ENCODE measurements around the gene FAT1.

FAT1 gene

DNA sequence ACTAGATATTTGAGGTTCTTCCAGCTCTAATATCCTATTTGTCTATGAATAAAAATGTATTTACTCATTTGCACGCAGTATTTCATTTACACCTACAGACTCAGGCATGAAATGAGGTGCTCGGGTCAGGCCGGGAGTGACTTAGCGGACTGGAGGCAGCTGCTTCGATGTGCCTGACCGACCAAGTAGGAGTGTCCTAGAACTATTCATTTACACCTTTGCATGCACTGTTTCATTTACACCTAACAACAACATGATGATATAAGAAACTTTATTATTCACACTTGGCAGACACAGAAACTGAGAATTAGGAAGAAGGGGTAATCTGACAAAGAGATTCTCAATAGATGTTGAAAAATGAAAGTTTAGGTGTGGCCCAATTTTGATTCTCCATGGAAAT lies 28.7 kb upstream of the FAT1 start:
- no peak for DNase-seq (ENCODE audit: low read depth in 2 of 2)

DNA sequence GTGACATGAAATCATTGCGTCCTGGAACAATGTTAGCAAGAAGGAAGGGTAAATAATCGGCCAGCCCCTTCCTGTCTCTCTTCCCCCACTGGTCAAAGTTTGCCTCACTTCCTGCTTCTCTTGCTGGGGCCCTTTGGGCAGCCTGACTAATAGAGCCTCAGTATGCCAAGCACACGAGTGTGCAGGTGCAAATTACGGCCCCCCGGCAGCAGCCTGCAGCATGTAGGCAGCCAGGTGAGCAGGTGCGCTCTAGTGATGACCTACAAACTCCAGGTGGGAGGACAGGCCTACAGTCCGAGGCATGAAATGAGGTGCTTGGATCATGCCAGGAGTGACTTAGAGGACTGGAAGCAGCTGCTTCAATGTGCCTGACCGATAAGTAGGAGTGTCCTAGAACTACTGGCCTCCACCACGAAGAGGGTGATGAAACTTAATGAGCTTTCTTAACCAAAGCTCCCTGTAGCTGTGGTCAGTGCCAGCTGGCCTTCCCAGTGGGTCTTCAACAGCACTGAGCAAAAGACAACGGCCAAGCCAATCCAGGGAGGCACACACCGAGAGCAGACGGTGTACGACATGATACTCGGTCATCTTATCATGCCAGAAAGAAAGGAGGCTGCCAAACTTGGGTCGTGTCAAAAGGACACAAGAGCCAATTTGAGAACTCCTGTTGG lies 26.1 kb upstream of the FAT1 start:
- DNase-seq (ENCODE audit: low read depth in 2 of 2): no peak

DNA sequence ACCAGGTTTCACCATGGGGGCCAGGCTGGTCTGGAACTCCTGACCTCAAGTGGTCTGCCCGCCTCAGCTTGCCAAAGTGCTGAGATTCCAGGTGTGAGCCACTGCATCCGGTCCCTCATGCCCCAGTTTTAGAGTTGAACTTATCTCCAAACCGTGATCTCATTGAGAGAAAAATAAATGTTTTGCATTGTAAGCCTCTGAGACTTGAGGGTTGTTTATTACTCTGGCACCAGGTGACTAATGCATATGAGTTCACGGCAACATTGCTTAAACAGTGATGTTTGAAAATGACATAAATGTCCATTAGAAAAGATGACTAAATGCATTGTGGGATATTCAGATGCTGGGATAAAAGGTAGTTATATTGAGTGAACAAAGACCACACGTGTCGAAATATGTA lies 22.9 kb upstream of the FAT1 start:
- no peak for DNase-seq (ENCODE audit: low read depth in 2 of 2)

DNA sequence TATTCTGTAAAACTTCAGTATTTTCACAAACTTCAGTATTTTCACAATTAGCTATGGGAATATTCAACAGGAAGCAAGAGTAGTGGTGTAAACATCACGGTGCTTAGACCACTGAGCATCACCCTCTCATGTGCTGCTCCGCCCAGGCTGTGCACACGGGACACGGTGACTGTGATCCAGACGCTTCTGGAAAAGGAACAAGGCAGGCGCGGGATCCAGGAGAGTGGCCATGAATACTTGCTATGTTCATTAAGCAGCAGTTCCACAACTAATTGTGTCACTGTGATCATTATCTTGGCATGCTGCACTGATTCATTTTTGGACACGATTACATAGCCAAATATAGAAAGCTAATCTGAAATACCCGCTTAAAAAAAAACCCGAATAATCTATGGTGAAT lies 19.6 kb upstream of the FAT1 start:
- no peak for DNase-seq (ENCODE audit: low read depth in 2 of 2)

DNA sequence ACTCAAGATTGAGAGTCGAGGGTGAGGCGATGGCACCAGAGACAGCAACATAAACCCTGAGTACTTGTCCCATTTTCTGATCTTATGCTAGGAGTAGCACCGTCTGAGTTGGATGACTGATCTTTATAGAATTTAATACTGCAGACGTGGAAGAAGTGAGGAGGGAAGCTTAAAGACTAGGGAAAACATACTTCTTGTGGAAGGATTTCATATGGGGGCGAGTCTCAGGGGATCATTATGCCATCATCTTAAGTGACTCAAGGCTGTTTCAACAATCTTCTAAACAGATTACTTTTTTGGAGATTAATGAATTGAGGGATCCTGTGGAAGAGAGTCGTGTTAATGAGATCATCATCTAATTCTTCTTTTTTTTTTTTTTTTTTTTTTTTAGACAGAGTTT lies 17.2 kb upstream of the FAT1 start:
- DNase-seq (ENCODE audit: low read depth in 2 of 2): no peak

- DNase-seq (ENCODE audit: low read depth in 2 of 2): no peak
These were observed 16.3 kb upstream of the FAT1 start for GRCh38 chr4:186739802-186740434.

DNA sequence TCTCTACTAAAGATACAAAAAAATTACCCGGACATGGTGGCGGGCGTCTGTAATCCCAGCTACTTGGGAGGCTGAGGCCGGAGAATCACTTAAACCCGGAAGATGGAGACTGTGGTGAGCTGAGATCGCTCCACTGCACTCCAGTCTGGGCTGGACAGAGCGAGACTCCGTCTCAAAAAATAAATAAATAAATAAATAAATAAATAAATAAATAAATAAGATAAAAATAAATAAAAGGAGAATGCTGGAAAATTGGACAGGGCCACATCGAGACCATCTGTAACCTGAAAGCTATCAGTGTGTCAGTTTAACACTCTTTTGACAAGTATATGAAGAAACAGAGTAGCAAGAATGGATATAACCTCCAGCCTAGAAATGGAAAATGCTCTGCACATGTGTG lies 15.7 kb upstream of the FAT1 start:
- DNase-seq (ENCODE audit: low read depth in 2 of 2): no peak

DNA sequence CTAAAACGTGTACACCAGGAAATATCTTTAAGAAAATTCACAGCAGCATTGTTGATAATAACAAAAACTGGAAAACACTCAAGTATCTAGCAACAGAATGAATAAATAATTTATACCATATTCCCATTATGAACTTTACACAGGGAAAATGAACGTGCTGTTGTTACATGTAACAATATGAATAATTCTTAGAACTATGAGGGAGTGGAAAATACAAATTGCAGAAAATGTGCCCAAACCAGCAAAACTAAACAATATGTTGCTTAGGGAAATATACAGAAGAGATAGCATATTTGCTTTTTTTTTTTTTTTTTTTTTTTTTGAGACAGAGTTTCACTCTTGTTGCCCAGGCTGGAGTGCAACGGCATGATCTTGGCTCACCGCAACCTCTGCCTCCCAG lies 14.8 kb upstream of the FAT1 start:
- no peak for DNase-seq (ENCODE audit: low read depth in 2 of 2)

- no peak for DNase-seq (ENCODE audit: low read depth in 2 of 2)
These were observed 13.8 kb upstream of the FAT1 start for GRCh38 chr4:186737427-186737826.

DNA sequence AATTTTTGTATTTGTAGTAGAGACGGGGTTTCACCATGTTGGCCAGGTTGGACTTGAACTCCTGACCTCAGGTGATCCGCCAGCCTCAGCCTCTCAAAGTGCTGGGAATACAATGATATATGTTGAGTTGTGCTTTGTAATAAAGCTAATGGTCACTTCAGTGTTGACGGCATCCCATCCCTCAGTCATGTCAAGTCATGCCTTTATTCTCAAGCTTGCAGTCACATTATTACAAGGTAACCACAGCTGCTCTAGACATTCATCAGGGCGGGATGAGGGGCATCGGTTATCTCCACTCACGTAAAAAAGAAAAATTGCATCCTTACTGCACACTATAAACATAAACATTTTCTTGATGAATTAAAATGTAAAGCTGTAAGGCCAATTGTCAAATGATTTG lies 12.8 kb upstream of the FAT1 start:
- DNase-seq (ENCODE audit: low read depth in 2 of 2): no peak

GRCh38 chr4:186734251-186734650 lies 10.6 kb upstream of the FAT1 start:
- no peak for DNase-seq (ENCODE audit: low read depth in 2 of 2)

GRCh38 chr4:186733778-186734177 lies 10.1 kb upstream of the FAT1 start:
- no peak for DNase-seq (ENCODE audit: low read depth in 2 of 2)

- DNase-seq (ENCODE audit: low read depth in 2 of 2): no peak
These were observed 7.0 kb upstream of the FAT1 start for GRCh38 chr4:186730621-186731020.

DNA sequence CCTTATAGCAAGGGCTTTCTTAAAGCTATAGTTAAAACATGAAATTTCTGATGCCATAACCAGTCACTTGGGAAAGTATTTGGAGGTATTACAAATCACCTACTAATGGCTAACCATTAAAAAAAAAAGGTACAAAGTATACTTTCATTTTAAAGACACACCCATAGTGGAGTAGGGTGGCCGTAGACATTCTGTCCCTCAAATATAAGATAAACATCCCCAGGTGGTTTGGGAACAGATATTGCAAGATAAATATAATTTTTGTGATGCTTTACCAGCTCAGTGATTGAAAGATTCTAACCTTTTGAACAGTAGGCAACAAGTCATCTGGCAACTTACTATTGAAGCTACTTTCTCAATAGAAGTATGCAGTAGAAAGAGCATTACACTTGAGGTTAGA lies 6.2 kb upstream of the FAT1 start:
- DNase-seq (ENCODE audit: low read depth in 2 of 2): no peak

DNA sequence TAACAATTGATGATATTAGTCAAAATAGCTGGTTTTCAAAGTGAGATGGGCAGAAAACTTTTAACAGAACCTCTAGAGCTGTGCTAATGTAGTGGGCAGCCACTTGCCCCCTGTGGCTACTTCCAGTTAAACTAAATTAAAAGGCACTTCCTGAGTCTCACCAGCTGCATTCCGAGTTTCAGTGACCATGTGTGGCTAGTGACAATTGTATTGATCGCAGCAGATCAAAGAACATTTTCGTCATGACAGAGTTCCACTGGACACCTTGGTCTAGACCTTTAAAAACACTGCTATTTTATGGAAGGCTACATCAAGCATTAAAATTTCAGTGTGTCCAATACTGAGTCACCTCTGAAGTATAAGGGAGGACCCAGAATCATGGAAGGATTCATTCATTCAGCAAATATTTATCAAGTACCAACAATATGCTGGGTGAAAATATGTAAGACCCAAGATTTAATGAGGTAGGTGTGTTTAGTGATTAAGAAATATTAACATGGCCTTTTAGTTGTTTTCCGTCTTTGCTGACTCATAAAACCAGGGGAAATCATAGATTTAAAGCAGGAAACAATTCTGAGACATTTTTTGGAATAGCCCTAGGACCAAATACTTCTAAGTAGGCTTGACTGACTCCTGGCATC lies 5.1 kb upstream of the FAT1 start:
- no peak for DNase-seq (ENCODE audit: low read depth in 2 of 2)

DNA sequence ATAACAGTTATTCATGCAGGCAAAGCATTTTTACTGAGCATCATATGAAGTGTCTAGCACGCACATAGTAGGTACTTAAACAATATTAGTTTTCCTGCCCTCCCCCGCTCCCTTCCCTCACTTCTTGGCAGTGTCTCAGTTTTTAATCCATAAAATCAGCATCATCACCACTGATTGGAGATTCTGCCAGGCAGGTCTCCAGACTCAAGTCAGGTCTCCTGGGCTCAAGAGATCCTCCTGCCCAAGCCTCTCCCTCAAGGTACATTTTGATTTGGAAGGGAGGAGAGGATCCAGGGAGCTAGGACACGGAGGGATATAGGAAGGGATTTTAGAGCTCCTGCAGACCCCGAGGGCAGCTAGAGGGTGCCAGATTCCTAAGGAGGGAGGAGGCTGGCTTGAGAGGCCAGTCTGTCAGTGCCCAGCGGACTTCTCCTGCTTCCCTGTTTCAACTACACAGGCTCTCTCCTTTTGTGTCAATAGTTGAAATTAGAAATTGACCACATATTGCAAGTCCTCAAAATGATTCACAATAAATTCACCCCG lies 4.4 kb upstream of the FAT1 start:
- no peak for DNase-seq (ENCODE audit: low read depth in 2 of 2)

DNA sequence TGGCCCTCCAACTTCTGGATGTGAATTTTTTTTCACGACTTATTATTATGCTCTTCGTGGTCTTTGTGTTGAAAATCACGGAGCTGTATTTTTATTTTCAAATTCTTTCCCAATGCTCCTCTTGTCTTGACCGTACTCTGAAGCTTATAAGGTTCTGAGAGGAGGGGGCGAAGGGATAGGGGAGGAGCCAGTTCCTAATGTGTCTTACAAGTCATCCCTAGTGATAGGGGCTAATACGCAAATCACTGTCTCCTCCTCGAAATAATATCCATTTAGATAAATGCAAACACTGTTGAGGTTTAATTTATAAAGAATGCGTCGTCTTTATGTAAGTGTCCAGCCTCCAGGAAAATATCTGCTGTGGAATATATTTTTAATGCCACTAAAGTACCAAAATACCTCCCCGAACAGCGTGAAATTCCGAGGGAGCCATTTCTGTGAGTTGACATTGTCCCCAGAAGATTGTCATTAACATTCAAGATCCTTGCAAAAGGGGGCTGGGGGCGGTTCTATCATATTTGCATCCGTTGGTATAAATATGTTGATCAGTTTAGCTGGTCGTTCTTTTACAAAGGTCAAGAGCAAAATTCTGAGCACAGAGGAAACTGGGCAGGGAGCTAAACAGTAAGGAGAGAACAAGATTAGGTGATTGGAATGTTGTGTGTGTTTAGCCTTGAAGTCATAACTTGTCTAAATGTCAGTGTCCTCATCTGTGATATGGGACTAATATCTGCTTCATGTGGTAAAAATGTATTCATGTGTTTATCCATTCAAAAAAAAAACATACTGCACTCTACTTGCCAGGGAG lies 3.7 kb upstream of the FAT1 start:
- no peak for DNase-seq (ENCODE audit: low read depth in 2 of 2)

DNA sequence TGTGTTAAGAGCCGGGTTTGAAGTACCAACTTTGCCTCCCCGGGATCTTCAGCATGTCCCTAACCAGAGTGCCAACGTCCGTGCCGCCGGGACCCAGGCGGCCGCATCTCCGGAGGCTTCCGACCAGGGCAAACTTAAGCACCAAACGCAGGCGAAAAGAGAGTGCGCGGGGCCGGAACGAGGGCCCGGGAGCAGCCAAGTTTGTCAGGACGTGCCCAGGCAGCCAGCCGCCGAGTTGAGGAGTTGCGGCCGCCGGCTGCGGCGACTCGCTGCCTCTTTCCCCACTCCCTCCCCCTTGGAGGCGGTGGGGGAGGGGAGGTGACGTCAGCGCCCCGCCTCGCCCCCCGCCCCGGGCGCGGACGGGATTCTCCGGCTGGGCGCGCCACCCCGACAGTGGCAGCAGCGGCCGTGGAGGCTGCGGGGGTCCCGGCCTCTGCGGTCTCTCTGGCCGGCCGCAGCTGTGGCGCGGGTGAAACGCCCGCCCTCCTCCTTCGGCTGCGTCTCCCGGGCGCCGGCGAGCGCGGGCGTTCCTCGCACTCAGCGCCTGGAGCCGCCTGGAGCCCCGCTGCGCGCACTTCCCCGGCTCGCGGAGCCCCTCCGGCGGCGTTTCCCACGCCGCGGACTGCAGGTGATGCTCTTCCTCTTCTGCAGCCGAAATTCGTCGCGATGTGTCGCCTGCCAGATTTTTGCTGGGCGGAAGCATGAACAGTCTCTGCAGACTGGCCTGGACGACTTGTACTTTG lies 2.9 kb upstream of the FAT1 start:
- DNase-seq (ENCODE audit: low read depth in 2 of 2): no peak

DNA sequence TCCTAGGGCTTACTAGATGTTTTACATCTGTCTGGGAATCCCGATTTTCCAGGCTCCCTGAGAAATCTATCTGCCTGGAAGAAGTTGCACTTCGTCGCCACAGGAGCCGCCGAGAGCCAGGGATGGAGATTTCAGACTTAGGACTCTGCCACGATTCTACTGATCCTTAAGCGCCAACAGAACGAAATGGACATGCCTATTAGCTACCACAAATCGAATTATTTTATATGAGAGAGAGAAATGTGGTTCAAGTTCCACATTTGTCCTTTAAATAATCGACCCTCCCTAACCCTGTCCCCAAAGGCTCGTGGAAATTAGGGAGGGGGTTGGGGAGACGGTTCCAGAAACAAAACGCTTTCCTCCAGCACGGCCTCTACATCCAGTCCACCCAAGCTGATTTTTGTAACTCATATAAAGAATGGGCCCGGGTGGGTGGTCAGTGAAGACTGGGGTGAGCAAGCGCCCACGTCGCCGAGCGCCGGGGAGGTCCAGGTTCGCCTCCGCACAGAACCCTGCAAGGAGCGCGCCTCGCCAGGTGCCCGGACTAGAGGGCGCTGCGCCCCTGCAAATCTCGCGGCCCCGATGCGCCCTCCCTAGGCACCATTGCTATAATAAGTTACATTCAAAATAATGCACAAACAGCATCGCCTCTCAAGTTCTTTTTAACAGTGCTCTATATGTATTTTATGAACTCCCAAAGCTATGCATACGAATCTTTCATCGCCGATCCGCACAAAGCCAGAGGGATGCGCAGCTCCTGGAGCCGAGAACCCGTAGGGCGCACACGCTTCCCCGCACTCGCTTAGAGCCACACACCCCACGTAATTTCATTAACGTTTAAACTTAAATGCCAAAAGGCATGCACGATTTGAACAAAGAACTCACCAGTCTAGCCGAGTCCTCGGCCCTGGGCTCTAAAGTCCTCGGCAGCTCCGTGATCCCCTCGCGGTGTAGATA lies 2.1 kb upstream of the FAT1 start:
- no peak for DNase-seq (ENCODE audit: low read depth in 2 of 2)

GRCh38 chr4:186724864-186725468 lies 1.3 kb upstream of the FAT1 start:
- DNase-seq (ENCODE audit: low read depth in 2 of 2): no peak

Data from activated CD8-positive, alpha-beta memory T cell treated with anti-CD3 and anti-CD28 coated beads for 4 hours (primary cell).